ENCODE data around the gene MED16.

The MED16 gene

GRCh38 chr19:927351-927779 is 34.4 kb upstream of the MED16 start:
- DNase-seq = no peak

- no peak for DNase-seq
Observed at GRCh38 chr19:926589-927350, 33.8 kb upstream of the MED16 start.

GRCh38 chr19:926323-926588 is 33.3 kb upstream of the MED16 start:
- no peak for DNase-seq

- DNase-seq = peak; percentile 64
Observed at GRCh38 chr19:925526-926322, 32.7 kb upstream of the MED16 start, which contains the start of gene ARID3A. Gene ARID3A, plus strand, starts transcription at chr19:926035. Its CDS starts 3,494 bp downstream, at chr19:929529.

DNA sequence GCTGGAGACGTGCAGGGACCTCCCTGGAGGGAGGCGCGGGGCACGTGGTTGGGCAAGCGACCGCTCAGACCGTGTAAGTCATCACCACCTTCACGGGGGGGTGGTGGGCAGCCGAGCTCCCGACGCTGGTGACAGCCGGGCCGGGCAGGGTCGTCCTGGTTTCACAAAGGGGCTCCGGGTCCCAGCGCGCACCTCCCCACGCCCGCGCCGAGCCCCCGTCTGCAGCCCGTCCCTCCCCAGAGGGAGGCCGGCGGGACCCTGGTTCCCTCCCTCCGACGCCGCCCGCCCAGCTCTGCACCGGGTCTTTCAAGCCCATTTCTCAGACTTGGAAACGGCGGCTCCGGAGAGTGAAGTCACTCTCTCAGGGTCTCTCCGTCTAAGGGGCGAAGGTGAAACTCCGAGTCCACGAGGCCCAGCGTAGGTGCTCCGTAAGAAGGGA is 32.1 kb upstream of the MED16 start:
- DNase-seq = no peak

DNA sequence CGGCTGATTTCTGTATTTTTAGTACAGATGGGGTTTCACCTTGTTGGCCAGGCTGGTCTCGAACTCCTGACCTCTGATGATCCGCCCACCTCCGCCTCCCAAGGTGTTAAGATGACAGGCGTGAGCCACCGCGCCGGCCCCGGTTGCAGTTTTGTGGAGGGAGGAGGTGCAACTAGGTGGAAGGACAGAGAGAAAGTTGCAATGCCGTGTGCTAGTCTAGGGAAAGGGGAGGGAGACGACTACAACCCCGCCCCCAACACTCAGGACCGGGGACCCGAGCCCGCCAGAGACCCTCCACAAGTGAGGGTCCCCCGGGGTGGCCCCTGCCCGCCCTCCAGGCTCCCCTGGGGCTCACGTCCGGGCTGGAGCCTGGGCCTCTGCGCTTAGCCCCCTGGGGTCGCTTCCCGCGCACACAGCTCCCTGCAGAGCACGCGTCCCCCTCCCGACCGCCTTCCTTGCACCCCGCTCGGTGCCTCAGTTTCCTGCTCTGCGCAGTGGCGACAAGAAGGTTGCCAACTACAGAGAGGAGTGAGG is 31.6 kb upstream of the MED16 start:
- no peak for DNase-seq

DNA sequence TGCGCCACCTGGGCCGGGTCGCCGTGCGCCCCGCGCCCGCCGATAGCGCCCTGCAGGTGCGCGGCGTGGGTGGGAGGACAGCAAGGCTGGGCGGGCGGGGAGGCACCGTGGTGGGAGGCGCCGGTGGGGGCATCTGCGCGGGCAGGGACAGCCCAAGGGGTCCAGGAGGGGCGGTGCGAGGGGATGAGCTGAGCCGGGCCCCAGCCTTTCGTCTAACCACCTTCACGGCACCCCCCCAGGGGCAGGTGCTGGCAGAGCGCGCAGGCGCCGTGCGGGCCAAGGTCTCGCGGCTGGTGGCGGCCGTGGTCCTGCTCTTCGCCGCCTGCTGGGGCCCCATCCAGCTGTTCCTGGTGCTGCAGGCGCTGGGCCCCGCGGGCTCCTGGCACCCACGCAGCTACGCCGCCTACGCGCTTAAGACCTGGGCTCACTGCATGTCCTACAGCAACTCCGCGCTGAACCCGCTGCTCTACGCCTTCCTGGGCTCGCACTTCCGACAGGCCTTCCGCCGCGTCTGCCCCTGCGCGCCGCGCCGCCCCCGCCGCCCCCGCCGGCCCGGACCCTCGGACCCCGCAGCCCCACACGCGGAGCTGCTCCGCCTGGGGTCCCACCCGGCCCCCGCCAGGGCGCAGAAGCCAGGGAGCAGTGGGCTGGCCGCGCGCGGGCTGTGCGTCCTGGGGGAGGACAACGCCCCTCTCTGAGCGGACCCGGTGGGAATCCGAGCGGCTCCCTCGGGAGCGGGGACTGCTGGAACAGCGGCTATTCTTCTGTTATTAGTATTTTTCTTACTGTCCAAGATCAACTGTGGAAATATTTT is 27.3 kb upstream of the MED16 start:
- peak; percentile 53 for DNase-seq

DNA sequence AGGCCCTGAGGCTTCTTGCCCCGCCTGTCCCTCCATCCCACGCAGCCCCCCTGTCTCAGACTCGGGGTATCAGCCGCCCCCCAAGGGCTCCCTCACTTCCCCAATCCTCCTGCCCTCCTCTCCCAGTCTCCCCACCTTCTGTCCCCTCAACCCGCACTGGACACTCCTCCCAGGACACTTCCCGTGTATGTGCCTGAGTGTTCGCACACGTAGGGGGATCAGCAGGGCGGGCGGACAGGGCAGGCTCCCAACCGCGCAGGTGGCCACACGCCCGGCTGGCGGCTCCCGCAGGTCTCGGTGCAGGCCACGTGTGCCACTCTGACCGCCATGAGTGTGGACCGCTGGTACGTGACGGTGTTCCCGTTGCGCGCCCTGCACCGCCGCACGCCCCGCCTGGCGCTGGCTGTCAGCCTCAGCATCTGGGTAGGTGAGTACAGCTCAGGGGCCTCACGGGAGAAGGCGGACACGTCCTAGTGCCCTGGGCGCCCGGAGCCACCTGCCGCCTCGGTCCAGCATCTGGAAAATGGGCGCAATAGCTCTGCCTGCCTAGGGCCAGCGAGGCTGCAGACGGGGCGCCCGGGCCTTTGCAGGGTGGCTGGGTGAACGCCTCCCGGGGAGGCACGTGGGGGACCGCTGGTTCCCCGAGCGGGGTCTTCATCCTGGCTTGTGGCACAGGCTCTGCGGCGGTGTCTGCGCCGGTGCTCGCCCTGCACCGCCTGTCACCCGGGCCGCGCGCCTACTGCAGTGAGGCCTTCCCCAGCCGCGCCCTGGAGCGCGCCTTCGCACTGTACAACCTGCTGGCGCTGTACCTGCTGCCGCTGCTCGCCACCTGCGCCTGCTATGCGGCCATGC is 26.4 kb upstream of the MED16 start:
- peak; percentile 53 for DNase-seq

DNA sequence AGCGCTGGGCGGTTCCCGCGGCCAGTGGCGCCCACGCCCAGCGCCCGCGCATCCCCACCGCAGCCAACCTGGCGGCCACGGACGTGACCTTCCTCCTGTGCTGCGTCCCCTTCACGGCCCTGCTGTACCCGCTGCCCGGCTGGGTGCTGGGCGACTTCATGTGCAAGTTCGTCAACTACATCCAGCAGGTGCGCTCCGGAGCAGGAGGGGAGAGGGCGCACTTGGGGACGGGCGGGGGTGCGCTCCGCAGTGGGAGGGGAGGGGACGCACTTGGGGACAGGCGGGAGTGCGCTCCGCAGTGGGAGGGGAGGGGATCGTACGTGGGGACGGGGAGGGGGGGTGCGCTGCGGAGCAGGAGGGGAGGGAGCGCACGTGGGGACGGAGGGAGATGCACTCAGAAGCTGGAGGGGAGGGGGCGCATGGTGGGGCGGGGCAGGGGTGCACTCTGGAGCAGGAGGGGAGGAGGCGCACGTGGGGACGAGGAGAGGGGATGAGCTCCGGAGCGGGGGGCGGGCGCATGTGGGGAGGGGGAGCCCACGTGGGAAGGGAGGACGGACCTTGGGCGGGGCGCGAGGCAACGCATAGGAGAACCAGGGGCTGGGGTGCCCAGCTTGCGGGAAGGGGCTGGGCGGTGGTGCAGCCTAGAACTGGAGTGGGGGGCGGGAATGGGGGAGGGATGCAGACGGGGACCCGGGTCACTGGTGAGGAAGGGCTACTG is 25.7 kb upstream of the MED16 start:
- no peak for DNase-seq

- DNase-seq = no peak
Observed at GRCh38 chr19:918152-918437, 25.1 kb upstream of the MED16 start.

DNA sequence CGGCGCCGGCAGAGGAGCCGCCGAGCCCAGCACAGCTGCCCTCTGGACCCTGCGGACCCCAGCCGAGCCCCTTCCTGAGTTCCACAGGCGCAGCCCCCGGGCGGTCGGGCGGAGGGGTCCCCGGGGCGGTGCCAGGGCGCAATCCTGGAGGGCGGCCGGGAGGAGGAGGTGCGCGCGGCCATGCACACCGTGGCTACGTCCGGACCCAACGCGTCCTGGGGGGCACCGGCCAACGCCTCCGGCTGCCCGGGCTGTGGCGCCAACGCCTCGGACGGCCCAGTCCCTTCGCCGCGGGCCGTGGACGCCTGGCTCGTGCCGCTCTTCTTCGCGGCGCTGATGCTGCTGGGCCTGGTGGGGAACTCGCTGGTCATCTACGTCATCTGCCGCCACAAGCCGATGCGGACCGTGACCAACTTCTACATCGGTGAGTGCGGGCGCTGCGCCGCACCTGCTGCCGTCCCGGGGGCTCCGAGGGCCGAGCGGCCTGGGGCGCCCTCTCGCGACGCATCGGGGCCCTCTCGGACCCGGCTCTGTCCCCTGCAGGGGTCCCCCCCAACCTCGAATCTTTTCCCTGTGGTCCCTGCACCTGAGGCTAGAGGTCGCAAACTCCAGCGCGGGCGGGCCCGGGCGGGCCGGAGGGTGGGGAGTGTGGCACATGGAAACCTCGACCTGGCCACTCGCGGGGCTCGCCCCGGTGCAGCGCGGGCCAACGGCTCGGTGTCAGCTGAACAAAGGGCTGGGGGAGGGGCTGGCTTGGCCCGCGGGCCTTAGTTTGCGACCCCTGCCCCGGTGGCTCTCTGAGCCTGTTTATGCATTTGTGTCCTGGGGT is 24.6 kb upstream of the MED16 start, which contains the start of gene KISS1R:
Gene KISS1R (plus strand): TSS at position 11 of the 829 bp plus-strand sequence. CDS start 170 bp downstream, at position 181.
- peak; percentile 36 for DNase-seq

DNA sequence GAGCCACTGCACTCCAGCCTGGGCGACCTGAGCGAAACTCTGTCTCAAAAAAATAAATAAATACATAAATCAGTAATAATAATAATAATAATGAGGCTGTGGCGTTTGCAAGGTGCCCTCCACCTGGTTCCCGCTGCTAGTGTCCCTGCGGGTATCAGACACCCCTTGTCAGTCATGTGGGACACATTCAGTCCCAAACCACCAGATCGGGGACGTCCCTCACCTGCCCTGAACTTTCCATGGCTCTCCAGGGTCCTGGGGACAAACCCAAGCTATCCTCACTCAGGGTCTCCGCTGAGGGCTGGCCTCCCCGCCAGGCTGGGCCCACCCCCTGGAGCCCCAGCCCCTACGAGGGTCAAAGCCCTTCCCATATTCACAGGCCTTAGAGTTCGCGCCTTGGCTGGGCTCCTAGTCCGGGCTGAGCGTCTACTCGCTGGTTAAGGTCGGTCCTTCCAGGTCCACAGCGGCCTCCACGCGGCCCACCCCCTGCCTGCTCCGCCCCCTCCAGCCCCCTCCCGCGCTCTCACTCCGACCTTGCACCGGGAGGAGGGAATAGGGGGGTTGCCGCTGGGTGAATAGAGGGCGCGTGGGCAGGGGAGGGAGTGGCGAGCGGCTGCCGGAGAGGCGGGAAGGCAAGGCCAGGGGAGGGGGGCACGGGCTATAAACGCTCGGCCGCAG is 23.8 kb upstream of the MED16 start:
- no peak for DNase-seq

DNA sequence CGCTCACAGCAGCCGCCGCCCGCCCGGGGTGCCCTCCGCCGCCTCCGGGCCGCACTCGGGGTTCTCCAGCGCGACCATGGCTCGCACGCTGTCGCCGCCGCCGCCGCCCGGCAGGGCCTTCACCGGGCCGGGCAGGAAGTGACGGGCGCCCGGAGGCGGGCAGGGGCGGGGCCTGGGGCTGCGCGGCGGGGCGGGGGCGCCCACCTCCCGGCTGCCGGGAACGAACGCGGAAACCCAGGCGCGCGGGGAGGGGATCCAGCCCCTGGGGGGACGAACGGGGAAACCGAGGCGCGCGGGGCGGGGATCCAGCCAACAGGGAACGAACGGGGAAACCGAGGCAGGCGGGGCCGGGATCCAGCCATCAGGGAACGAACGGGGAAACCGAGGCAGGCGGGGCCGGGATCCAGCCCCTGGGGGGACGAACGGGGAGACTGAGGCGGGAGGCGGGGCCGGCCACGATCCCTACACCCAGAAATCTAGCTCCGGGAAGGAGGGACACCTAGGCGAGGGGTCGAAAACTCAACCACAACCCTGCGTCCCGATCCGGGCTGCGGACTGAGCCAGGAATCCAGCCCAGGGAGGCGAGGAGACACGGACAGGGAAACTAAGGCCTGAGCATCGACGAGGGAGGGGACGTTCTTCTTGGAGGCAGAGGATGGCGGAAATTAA is 20.2 kb upstream of the MED16 start, which contains the start of gene R3HDM4:
Gene R3HDM4 (minus strand): TSS at position 140 of the 669 bp plus-strand sequence. CDS start 62 bp downstream, at position 78.
- DNase-seq = no peak

- no peak for DNase-seq
Observed at GRCh38 chr19:912181-913079, 19.4 kb upstream of the MED16 start.

DNA sequence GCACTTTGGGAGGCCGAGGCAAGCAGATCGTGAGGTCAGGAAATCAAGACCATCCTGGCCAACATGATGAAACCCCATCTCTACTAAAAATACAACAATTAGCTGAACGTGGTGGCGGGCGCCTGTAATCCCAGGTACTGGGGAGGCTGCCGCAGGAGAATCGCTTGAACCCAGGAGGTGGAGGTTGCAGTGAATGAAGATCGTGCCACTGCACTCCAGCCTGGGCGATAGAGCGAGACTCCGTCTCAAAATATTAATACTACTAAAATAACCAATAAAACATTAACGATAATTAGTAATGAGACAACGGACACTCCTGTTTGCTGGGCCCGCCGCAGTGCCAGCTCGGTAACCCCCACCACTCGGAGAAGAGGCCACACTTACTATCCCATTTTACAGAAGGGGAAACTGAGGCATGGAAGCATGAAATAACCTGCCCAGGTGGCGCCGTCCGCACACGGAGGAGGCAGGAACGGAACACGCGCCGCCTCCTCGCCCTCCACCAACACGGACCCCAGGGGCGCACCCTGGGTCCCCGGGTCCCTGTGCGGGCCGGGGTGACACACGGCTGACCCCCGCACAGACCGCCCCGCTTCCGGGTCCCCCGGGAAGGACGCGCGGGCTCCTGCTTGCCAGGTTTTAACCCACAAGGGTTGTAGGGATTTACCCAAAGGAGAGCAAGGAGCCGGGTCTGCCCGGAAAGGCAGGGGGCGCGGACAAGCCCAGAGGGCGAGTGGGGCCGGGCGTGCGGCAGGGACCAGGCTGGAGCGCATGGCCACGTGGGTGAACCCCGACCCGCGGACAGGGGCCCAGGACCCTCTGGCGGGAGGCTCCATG is 18.4 kb upstream of the MED16 start:
- no peak for DNase-seq

DNA sequence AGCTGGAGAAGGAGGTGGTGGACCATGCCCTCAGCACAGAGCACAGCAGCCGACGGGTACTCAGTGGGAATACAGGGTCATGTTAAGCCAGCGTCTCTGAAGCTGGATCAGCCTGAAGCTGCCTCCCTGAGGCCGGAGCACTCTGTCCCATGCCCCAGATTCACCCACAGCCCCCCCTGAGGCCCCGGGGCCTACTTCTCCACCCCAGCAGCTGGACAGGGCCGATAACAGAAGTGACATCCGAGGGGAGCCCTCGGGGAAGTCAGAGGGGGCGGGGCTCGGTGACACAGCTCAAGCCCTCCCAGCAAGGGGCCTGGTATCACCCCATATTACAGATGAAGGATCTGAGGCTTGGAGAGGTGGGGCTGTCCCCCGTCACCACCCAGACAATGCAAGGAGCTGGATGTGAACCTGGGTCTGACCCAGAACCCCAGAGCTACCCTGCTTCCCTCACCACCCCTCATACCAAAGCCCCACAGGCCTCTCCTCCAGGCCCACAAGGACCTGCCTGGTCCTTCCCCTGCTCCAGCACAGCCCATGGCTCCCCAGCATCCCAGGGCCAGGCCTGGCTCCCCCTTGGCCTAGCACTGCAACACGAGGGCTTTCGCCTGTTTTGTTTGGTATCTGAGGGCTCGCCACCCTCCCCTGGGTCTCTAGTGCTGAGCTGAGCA is 14.3 kb upstream of the MED16 start:
- no peak for DNase-seq

GRCh38 chr19:906480-906879 is 13.5 kb upstream of the MED16 start:
- DNase-seq = no peak
